GM12872 (cell line): ENCODE data around the gene RTP4.

Experiments
- TF ChIP-seq, protein P1 (sequence below): IDR thresholded peaks from 3 replicates; pipeline ENCODE4 v1.5.1; 2011; ENCODE audit warnings: low read depth, mild to moderate bottlenecking, low read length, moderate library complexity; ENCODE audit not compliant: insufficient read depth

RTP4 gene

GRCh38 chr3:187352581-187353575 lies 15.3 kb upstream of the RTP4 start:
- TF ChIP-seq, protein P1, sequence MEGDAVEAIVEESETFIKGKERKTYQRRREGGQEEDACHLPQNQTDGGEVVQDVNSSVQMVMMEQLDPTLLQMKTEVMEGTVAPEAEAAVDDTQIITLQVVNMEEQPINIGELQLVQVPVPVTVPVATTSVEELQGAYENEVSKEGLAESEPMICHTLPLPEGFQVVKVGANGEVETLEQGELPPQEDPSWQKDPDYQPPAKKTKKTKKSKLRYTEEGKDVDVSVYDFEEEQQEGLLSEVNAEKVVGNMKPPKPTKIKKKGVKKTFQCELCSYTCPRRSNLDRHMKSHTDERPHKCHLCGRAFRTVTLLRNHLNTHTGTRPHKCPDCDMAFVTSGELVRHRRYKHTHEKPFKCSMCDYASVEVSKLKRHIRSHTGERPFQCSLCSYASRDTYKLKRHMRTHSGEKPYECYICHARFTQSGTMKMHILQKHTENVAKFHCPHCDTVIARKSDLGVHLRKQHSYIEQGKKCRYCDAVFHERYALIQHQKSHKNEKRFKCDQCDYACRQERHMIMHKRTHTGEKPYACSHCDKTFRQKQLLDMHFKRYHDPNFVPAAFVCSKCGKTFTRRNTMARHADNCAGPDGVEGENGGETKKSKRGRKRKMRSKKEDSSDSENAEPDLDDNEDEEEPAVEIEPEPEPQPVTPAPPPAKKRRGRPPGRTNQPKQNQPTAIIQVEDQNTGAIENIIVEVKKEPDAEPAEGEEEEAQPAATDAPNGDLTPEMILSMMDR: no peak

DNA sequence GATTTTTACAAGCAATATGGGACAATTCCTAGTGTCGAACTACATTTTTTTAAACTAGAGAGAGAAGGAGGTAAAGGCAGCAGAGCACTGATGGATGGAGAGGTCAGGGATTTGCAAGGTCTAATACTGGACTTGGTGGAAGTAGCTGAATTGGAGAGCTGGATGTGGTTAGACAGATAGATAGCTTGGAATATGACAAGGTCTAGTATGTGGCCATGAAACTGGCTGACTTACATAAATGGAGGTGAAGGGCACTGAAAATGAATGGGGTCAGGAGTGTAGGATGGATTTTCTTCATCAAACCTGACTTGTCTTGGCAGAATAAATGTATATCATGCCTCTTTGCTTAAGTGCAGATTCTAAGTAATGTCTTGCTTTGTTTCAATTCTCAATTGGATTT lies 10.1 kb upstream of the RTP4 start:
- TF ChIP-seq, protein P1: no peak

DNA sequence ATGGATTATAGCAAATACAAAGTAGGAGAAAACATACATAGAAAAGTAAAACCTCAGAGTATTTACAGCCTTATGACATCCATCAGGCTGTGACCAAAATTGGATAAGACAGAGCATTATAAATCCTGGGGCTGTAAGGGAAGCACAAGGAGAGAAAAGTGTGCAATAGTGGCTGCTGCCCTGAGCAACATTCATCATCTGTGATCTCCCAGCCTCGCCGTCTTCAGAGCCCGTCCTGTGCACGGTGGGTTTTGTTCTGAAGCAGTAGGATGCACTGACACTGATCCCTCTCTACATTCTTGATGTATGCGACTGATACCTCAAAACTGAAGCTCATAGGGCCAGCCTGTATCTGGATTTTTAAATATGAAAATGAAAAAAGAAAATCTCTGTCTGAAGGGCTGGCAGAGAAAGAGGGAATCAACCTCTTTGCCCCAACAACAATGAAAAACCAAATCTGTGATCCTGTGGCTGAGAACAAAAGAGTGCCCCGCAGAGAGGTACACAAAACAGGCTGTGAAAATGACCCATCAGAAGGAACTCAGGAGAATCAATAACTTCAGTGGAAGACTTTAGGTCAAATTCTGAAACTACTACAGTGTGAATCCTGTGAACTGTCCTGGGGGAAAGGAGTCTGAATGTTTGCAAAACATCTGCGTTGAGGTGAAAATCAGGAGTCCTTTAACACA lies 8.2 kb upstream of the RTP4 start:
- TF ChIP-seq, protein P1: no peak

- TF ChIP-seq, protein P1: no peak
Observed at GRCh38 chr3:187360596-187360995, 7.6 kb upstream of the RTP4 start.

GRCh38 chr3:187361835-187362234 lies 6.3 kb upstream of the RTP4 start:
- TF ChIP-seq, protein P1: no peak

GRCh38 chr3:187367561-187368103 lies 553 bp upstream of the RTP4 start:
- TF ChIP-seq, protein P1: no peak

DNA sequence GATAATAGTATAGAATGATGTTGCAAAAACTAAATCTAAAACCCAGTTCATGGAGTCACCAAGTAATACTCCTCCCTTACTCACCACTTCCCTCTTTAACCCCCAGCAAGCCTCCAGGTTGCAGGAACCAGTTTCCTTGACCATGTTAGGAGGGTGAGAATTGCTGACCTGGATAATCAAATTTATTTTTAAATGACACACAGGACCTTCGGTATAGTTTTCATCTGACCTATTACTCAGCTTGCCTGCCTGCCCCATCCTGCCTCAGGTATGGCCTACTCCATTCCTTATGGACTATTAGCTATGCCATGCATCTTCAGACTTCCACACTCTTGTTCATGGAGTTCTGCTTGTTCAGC lies 883 bp downstream of the RTP4 start:
- TF ChIP-seq, protein P1: no peak
